A549 (cell line): ENCODE data around the gene STAM.

Experiments
- BHLHE40 ChIP-seq: IDR thresholded peaks from 2 replicates; pipeline ENCODE4 v1.6.1; 2012; ENCODE audit warnings: low read depth, low read length, inconsistent platforms
- CEBPB ChIP-seq, 2 experiments: fragments of >200 bp in 1 of 2; sonication (Bioruptor Twin) in 1 of 2; formaldehyde crosslinking in 1 of 2; IDR thresholded peaks; 2 replicates each; pipeline ENCODE4 v1.6.1; 2012 to 2016
- CHD2 ChIP-seq: fragments of 150-350 bp; IDR thresholded peaks from 2 replicates; pipeline ENCODE4 v1.6.1; 2014; ENCODE audit warnings: low read length; ENCODE audit not compliant: partially characterized antibody
- EP300 ChIP-seq, 2 experiments: fragments of >200 bp; sonication (Bioruptor Twin); formaldehyde crosslinking; IDR thresholded peaks; 2 replicates in 1 of 2; 3 replicates in 1 of 2; pipeline ENCODE4 v1.6.1; 2016 to 2017
- HDAC2 ChIP-seq: fragments of 200-600 bp; sonication (generic); IDR thresholded peaks from 2 replicates; pipeline ENCODE4 v1.6.1; 2016
- POLR2A ChIP-seq: IDR thresholded peaks from 2 replicates; pipeline ENCODE4 v1.6.1; 2012; ENCODE audit warnings: mild to moderate bottlenecking, low read length
- RAD21 ChIP-seq, 2 experiments: fragments of >200 bp in 1 of 2; sonication (Bioruptor Twin) in 1 of 2; formaldehyde crosslinking in 1 of 2; IDR thresholded peaks in 1 of 2; conservative IDR thresholded peaks in 1 of 2; 2 replicates in 1 of 2; 3 replicates in 1 of 2; pipeline ENCODE4 v1.6.1; 2012 to 2018; ENCODE audit warnings: inconsistent platforms in 1 of 2
- REST ChIP-seq: fragments of 200-600 bp; sonication (generic); IDR thresholded peaks from 2 replicates; pipeline ENCODE4 v1.6.1; 2016; ENCODE audit warnings: antibody characterized with exemption, mild to moderate bottlenecking, moderate library complexity
- USF2 ChIP-seq: fragments of 450-650 bp; IDR thresholded peaks from 2 replicates; pipeline ENCODE4 v1.6.1; 2014; ENCODE audit warnings: antibody characterized with exemption
- ZC3H11A ChIP-seq: fragments of 450-650 bp; IDR thresholded peaks from 2 replicates; pipeline ENCODE4 v1.6.1; 2014; ENCODE audit warnings: antibody characterized with exemption, mild to moderate bottlenecking
- ZFP36 ChIP-seq: fragments of 450-650 bp; IDR thresholded peaks from 2 replicates; pipeline ENCODE4 v1.6.1; 2014; ENCODE audit warnings: borderline replicate concordance; ENCODE audit not compliant: partially characterized antibody
- TF ChIP-seq, protein P1 (sequence below): fragments of >200 bp; sonication (Bioruptor Twin); formaldehyde crosslinking; IDR thresholded peaks from 3 replicates; pipeline ENCODE4 v1.5.1; 2016
- TF ChIP-seq, protein P2 (sequence below): fragments of 250-450 bp; sonication (Bioruptor Pico); IDR thresholded peaks from 2 replicates; pipeline ENCODE4 v1.5.0; 2021; ENCODE audit warnings: mild to moderate bottlenecking, moderate library complexity, borderline replicate concordance

GRCh38 chr10:17751781-17752445 is 108.0 kb downstream of the STAM start, which contains the start of gene TMEM236:
- TF ChIP-seq CEBPB (IDR thresholded peaks at IDR 0.05) (no peak), RAD21 (conservative IDR thresholded peaks at IDR 0.05 in 1 of 2, IDR thresholded peaks at IDR 0.05 in 1 of 2) (no peak), POLR2A (no peak), USF2 (no peak), BHLHE40 (no peak), ZFP36 (no peak), REST (no peak), HDAC2 (no peak), EP300 (IDR thresholded peaks at IDR 0.05) (no peak), ZC3H11A (no peak), CHD2 (no peak)
- TF ChIP-seq, protein P1, sequence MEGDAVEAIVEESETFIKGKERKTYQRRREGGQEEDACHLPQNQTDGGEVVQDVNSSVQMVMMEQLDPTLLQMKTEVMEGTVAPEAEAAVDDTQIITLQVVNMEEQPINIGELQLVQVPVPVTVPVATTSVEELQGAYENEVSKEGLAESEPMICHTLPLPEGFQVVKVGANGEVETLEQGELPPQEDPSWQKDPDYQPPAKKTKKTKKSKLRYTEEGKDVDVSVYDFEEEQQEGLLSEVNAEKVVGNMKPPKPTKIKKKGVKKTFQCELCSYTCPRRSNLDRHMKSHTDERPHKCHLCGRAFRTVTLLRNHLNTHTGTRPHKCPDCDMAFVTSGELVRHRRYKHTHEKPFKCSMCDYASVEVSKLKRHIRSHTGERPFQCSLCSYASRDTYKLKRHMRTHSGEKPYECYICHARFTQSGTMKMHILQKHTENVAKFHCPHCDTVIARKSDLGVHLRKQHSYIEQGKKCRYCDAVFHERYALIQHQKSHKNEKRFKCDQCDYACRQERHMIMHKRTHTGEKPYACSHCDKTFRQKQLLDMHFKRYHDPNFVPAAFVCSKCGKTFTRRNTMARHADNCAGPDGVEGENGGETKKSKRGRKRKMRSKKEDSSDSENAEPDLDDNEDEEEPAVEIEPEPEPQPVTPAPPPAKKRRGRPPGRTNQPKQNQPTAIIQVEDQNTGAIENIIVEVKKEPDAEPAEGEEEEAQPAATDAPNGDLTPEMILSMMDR: no peak
- TF ChIP-seq, protein P2, sequence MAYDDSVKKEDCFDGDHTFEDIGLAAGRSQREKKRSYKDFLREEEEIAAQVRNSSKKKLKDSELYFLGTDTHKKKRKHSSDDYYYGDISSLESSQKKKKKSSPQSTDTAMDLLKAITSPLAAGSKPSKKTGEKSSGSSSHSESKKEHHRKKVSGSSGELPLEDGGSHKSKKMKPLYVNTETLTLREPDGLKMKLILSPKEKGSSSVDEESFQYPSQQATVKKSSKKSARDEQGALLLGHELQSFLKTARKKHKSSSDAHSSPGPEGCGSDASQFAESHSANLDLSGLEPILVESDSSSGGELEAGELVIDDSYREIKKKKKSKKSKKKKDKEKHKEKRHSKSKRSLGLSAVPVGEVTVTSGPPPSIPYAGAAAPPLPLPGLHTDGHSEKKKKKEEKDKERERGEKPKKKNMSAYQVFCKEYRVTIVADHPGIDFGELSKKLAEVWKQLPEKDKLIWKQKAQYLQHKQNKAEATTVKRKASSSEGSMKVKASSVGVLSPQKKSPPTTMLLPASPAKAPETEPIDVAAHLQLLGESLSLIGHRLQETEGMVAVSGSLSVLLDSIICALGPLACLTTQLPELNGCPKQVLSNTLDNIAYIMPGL (CRISPR knock-in tag): no peak
